Loucy (cell line): ENCODE measurements around the gene C3orf20.

Experiments used
- H2AFZ ChIP-seq: fragments of 200-600 bp; sonication (generic); 2 replicates; pipeline ENCODE4 v1.6.0; 2016; ENCODE audit warnings: antibody characterized with exemption, mild to moderate bottlenecking, low read length, moderate library complexity
- H3F3A ChIP-seq: fragments of 200-600 bp; 2 replicates; pipeline ENCODE4 v1.6.0; 2016; ENCODE audit warnings: antibody characterized with exemption, low read depth, mild to moderate bottlenecking
- H3K27me3 ChIP-seq: fragments of 200-600 bp; sonication (generic); 2 replicates; pipeline ENCODE4 v1.6.1; 2014; ENCODE audit warnings: low read length, mild to moderate bottlenecking; ENCODE audit not compliant: insufficient read depth, poor library complexity, severe bottlenecking
- H3K36me3 ChIP-seq: fragments of 200-600 bp; sonication (generic); 2 replicates; pipeline ENCODE4 v1.6.1; 2016; ENCODE audit warnings: low read length; ENCODE audit not compliant: insufficient read depth
- H3K4me1 ChIP-seq: fragments of 200-600 bp; sonication (generic); 2 replicates; pipeline ENCODE4 v1.5.1; 2014; ENCODE audit warnings: low read length, mild to moderate bottlenecking; ENCODE audit not compliant: insufficient read depth, poor library complexity, severe bottlenecking
- H3K4me2 ChIP-seq: fragments of 200-600 bp; sonication (generic); 2 replicates; pipeline ENCODE4 v1.6.0; 2014; ENCODE audit warnings: antibody characterized with exemption, low read length, low read depth, mild to moderate bottlenecking; ENCODE audit not compliant: poor library complexity, severe bottlenecking
- H3K4me3 ChIP-seq: fragments of 200-600 bp; sonication (generic); 2 replicates; pipeline ENCODE4 v1.5.1; 2014; ENCODE audit warnings: low read length, mild to moderate bottlenecking, mixed read lengths; ENCODE audit not compliant: poor library complexity, severe bottlenecking
- H3K79me2 ChIP-seq: fragments of 200-600 bp; sonication (generic); 2 replicates; pipeline ENCODE4 v1.6.1; 2014; ENCODE audit warnings: low read length; ENCODE audit not compliant: insufficient read depth
- H3K9ac ChIP-seq: fragments of 200-600 bp; sonication (generic); 2 replicates; pipeline ENCODE4 v1.6.0; 2014; ENCODE audit warnings: mild to moderate bottlenecking, low read depth, low read length, moderate library complexity; ENCODE audit not compliant: poor library complexity, severe bottlenecking
- H3K9me2 ChIP-seq: fragments of 200-600 bp; sonication (generic); replicated peaks from 2 replicates; pipeline ENCODE4 v1.6.1; 2016; ENCODE audit warnings: low read depth, low read length, mixed read lengths
- H3K9me3 ChIP-seq: fragments of 200-600 bp; sonication (generic); 2 replicates; pipeline ENCODE4 v1.6.1; 2014; ENCODE audit warnings: mild to moderate bottlenecking, antibody characterized with exemption, low read length, low read depth; ENCODE audit not compliant: insufficient read depth
- H4K20me1 ChIP-seq: fragments of 200-600 bp; sonication (generic); 2 replicates; pipeline ENCODE4 v1.6.0; 2014; ENCODE audit warnings: antibody characterized with exemption, low read length, mild to moderate bottlenecking; ENCODE audit not compliant: insufficient read depth, poor library complexity, severe bottlenecking
- EZH2phosphoT487 ChIP-seq: fragments of 200-600 bp; IDR thresholded peaks from 2 replicates; pipeline ENCODE4 v1.6.1; 2018; ENCODE audit warnings: antibody characterized with exemption, mild to moderate bottlenecking, moderate library complexity, borderline replicate concordance
- TF ChIP-seq, protein P1 (sequence below): fragments of 200-600 bp; sonication (generic); conservative IDR thresholded peaks from 2 replicates; pipeline ENCODE4 v1.5.1; 2014; ENCODE audit warnings: mild to moderate bottlenecking, antibody characterized with exemption, low read length

C3orf20 gene

DNA sequence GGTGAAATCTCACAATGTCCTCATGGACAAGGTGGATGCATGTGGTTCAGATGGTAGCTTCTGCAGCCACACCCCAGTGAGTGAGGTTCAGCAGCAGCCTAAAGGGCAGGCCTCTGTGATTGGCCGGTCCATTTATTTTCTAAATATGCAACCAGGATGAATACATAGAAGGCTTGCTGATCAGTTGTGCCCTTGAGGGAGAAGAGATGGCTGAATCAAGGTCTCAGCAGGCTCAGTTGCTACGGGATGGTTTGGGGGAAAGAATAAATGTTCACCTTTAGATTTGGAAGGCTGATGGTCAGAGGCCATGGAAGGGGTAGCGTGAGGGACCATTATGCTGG is 90.1 kb downstream of the C3orf20 start:
- H3K9me2 ChIP-seq, result no peaks in the 10 kb centered on the region
- no peaks in the 10 kb centered on the region for H3K27me3 ChIP-seq
- H3K36me3 ChIP-seq, result no peaks in the 10 kb centered on the region
- H3K9me3 ChIP-seq, result no peaks in the 10 kb centered on the region
- TF ChIP-seq, protein P1, sequence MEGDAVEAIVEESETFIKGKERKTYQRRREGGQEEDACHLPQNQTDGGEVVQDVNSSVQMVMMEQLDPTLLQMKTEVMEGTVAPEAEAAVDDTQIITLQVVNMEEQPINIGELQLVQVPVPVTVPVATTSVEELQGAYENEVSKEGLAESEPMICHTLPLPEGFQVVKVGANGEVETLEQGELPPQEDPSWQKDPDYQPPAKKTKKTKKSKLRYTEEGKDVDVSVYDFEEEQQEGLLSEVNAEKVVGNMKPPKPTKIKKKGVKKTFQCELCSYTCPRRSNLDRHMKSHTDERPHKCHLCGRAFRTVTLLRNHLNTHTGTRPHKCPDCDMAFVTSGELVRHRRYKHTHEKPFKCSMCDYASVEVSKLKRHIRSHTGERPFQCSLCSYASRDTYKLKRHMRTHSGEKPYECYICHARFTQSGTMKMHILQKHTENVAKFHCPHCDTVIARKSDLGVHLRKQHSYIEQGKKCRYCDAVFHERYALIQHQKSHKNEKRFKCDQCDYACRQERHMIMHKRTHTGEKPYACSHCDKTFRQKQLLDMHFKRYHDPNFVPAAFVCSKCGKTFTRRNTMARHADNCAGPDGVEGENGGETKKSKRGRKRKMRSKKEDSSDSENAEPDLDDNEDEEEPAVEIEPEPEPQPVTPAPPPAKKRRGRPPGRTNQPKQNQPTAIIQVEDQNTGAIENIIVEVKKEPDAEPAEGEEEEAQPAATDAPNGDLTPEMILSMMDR, result no peak
- TF ChIP-seq EZH2phosphoT487, result no peak
- H3K4me3 ChIP-seq, result no peak overlapping the region
- H3K9ac ChIP-seq, result no peak overlapping the region
- H4K20me1 ChIP-seq, result no peaks in the 10 kb centered on the region
- H3K4me2 ChIP-seq, result no peak overlapping the region
- no peaks in the 10 kb centered on the region for H3K4me1 ChIP-seq
- no peak overlapping the region for H2AFZ ChIP-seq
- no peaks in the 10 kb centered on the region for H3K79me2 ChIP-seq
- no peaks in the 10 kb centered on the region for H3F3A ChIP-seq

DNA sequence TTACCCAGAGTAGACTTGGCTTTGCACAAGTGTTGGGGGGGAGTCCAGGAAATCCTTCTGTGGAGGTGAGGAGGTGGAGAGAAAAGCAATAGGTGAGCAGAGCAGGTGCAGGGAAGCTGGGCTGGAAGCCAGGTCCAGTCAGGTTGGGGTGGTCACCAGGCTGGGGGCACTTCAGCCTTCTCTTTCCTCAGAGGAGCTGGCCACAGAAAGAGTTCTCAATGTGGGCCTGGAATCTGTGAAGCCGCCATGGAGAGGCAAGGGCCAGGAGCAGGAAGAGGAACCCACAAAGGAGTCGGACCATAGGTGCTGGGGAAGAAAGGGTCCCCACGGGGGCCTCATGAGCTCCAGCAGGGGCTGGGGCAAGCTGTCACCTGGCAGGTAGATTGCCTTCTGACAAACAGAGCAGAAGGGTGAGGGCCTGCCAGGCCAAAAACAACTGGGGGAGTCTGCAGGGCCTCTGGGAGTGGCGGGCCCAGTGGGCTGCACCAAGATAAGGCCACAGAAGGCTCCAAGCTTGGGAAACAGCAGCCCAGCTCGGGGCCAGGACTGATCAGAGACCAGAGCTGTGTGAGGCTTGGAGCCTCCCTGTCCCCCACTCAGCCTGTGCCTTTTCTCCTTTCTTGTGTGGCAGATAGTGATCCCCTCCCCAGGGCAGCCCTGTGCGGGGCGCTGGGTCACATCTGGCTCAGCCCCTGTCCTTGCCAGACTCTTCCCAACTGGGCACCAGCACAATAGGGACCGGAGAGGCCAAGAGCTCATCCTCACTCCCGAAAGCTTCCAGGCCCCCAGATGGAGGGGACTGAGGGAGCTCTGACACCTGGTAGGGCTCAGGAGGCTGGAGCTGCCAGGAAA is 90.9 kb downstream of the C3orf20 start:
- H3F3A ChIP-seq, result no peaks in the 10 kb centered on the region
- no peaks in the 10 kb centered on the region for H3K9me2 ChIP-seq
- H3K79me2 ChIP-seq, result no peaks in the 10 kb centered on the region
- no peak overlapping the region for H3K4me3 ChIP-seq
- H4K20me1 ChIP-seq, result no peaks in the 10 kb centered on the region
- H3K9ac ChIP-seq, result no peak overlapping the region
- no peaks in the 10 kb centered on the region for H3K9me3 ChIP-seq
- H2AFZ ChIP-seq, result no peak overlapping the region
- no peaks in the 10 kb centered on the region for H3K4me1 ChIP-seq
- TF ChIP-seq, protein P1, result no peak
- TF ChIP-seq EZH2phosphoT487, result no peak
- no peaks in the 10 kb centered on the region for H3K27me3 ChIP-seq
- no peak overlapping the region for H3K4me2 ChIP-seq
- no peaks in the 10 kb centered on the region for H3K36me3 ChIP-seq

DNA sequence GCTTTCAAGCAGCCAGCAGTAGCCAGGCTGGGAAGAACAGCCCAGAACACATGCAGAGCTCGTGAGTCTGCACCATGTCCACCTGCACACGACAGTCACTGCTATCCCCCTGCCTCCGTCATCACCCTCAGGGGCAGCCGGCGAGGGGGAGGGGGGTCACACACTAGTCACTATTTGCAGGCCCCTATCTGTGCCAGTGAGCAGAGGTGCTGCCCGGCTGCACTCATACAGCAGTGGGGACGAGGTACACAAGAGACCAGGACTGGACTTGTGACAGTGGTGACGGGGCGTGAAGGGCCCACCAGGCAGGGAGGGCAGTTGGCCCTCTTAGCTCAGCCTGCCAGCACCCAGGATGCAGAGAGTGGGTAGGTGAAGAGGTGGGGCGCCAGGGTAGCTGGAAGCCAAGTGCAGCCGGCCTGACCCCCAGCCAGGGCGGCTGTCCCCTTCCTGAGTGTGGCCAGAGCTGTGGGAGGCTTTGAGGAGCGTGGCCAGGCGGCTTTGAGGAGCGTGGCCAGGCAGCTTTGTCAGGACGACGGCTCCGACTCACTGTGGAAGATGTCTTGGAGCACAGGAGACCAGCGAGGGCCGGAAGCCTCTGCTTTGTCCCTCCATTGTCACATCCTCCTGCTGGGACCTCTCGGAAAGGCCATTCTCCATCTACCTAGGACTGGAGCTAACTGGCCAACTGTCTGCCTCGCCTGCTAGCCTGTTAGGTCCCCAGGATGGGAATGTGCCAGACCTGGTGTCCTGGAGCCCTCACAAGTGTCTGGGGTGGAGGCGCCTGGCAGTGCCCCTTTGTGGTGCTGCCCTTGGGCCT is 91.7 kb downstream of the C3orf20 start:
- no peaks in the 10 kb centered on the region for H3K9me3 ChIP-seq
- no peak overlapping the region for H2AFZ ChIP-seq
- no peak overlapping the region for H3K4me3 ChIP-seq
- no peaks in the 10 kb centered on the region for H3F3A ChIP-seq
- H3K36me3 ChIP-seq, result no peaks in the 10 kb centered on the region
- H3K27me3 ChIP-seq, result no peaks in the 10 kb centered on the region
- TF ChIP-seq EZH2phosphoT487, result no peak
- TF ChIP-seq, protein P1, result no peak
- H3K9ac ChIP-seq, result no peak overlapping the region
- H3K9me2 ChIP-seq, result no peaks in the 10 kb centered on the region
- no peak overlapping the region for H3K4me2 ChIP-seq
- H3K4me1 ChIP-seq, result no peaks in the 10 kb centered on the region
- H4K20me1 ChIP-seq, result no peaks in the 10 kb centered on the region
- no peaks in the 10 kb centered on the region for H3K79me2 ChIP-seq
